HepG2 (cell line): ENCODE data around the gene TRIO. TPM values are rescaled to one million over a fixed set of nuclear protein-coding genes. Genes with fewer than 3 reads are reported as not detected.
A peak's percentile ranks its signal among the peaks of the same experiment; 100 is the strongest.

Source experiments
- ATAC-seq: fragments of 200-7000 bp; cut with Tn5 transposase; 3 replicates; pipeline ENCODE4 v1.9.1; 2020; ENCODE audit warnings: mild to moderate bottlenecking, moderate library complexity
- BruUV-seq: library from RNA; stranded (reverse); fragments of 400-500 nt; replicated peaks from 2 replicates; lab custom pipeline; 2021; lab: Mats Ljungman, UMichigan
- CTCF ChIA-PET: fragments of 300-600 bp; formaldehyde crosslinking; extraction: SDS; loops from one replicate; lab custom pipeline; 2021; ENCODE audit warnings: low total read pairs, inconsistent platforms, low intra/inter-chr PET ratio; lab: Yijun Ruan, JAX
- POLR2A ChIA-PET: fragments of 350-600 bp; sonication (Branson Sonifier 250); formaldehyde crosslinking; loops from one replicate; lab custom pipeline; 2020; ENCODE audit warnings: antibody characterized with exemption, inconsistent platforms; lab: Yijun Ruan, JAX
- DNase-seq: peaks from one replicate; pipeline ENCODE4 v3.0.0-alpha.2; 2015; ENCODE audit warnings: low spot score
- FAIRE-seq: peaks from 3 replicates; lab custom pipeline; 2011; peaks lifted over from hg19 to GRCh38; lab: Jason Lieb, UNC
- H2AFZ ChIP-seq: one replicate; pipeline ENCODE4 v1.6.1; 2011; ENCODE audit warnings: low read length, inconsistent platforms
- H3K27ac ChIP-seq: fragments of 300-600 bp; 3 replicates; pipeline ENCODE4 v1.8.0; 2011; ENCODE audit warnings: mixed run types, mild to moderate bottlenecking, mixed read lengths, low read length, inconsistent platforms; ENCODE audit not compliant: insufficient read depth; ENCODE audit errors: extremely low read length
- H3K27me3 ChIP-seq, 2 experiments: fragments of 200-600 bp in 1 of 2; 2 replicates in 1 of 2; 3 replicates in 1 of 2; pipeline versions ENCODE4 v1.6.0 to v1.8.0; 2011; ENCODE audit warnings: low read length in 2 of 2, mild to moderate bottlenecking in 2 of 2, moderate library complexity in 2 of 2, inconsistent platforms in 1 of 2; ENCODE audit not compliant: insufficient read depth in 2 of 2, control insufficient read depth in 1 of 2
- H3K36me3 ChIP-seq, 2 experiments: fragments of 200-600 bp in 1 of 2; replicated peaks in 1 of 2; 2 replicates in 1 of 2; 3 replicates in 1 of 2; pipeline versions ENCODE4 v1.5.1 to v1.8.0; 2011; ENCODE audit warnings: low read length in 2 of 2, inconsistent platforms in 1 of 2; ENCODE audit not compliant: insufficient read depth in 2 of 2, control insufficient read depth in 1 of 2
- H3K4me1 ChIP-seq: 2 replicates; pipeline ENCODE4 v1.5.1; 2012; ENCODE audit warnings: low read length, inconsistent platforms; ENCODE audit not compliant: insufficient read depth
- H3K4me2 ChIP-seq: 2 replicates; pipeline ENCODE4 v1.6.0; 2011; ENCODE audit warnings: low read depth, low read length, inconsistent platforms
- H3K4me3 ChIP-seq, 3 experiments: fragments of 200-600 bp in 1 of 3; sonication (generic), shearing (Covaris generic) in 1 of 3; replicated peaks in 1 of 3; 2 replicates each; pipeline ENCODE4 v1.5.1; 2011 to 2016; ENCODE audit warnings: low read length in 3 of 3, inconsistent platforms in 2 of 3, low read depth in 2 of 3, mild to moderate bottlenecking in 2 of 3, control low read depth in 1 of 3, mixed read lengths in 1 of 3; ENCODE audit not compliant: insufficient read depth in 1 of 3
- H3K79me2 ChIP-seq: one replicate; pipeline ENCODE4 v1.6.1; 2011; ENCODE audit warnings: low read length, inconsistent platforms; ENCODE audit not compliant: insufficient read depth
- H3K9ac ChIP-seq: 2 replicates; pipeline ENCODE4 v1.6.0; 2011; ENCODE audit warnings: mild to moderate bottlenecking, low read depth, low read length, inconsistent platforms; ENCODE audit not compliant: insufficient read depth
- H3K9me3 ChIP-seq: 2 replicates; pipeline ENCODE4 v1.5.1; 2012; ENCODE audit warnings: mild to moderate bottlenecking, low read length
- H4K20me1 ChIP-seq: 2 replicates; pipeline ENCODE4 v1.6.0; 2011; ENCODE audit warnings: inconsistent platforms, mild to moderate bottlenecking, low read length, moderate library complexity; ENCODE audit not compliant: insufficient read depth
- DPF2 ChIP-seq: sonication (generic); formaldehyde crosslinking; IDR thresholded peaks from 2 replicates; pipeline ENCODE4 v1.4.0; 2020; ENCODE audit warnings: mild to moderate bottlenecking, low read depth, missing genetic modification reagents, borderline replicate concordance
- MEIS2 ChIP-seq: sonication (generic); formaldehyde crosslinking; IDR thresholded peaks from 2 replicates; pipeline ENCODE4 v1.9.0; 2021; ENCODE audit warnings: mild to moderate bottlenecking, missing genetic modification reagents
- MIXL1 ChIP-seq: IDR thresholded peaks from 2 replicates; pipeline ENCODE4 v1.6.1; 2016
- MZF1 ChIP-seq: sonication (generic); formaldehyde crosslinking; IDR thresholded peaks from 2 replicates; pipeline ENCODE4 v1.8.1; 2023; ENCODE audit warnings: mild to moderate bottlenecking, missing genetic modification reagents, borderline replicate concordance
- TEAD2 ChIP-seq: sonication (generic); formaldehyde crosslinking; IDR thresholded peaks from 2 replicates; pipeline ENCODE4 v1.9.0; 2021; ENCODE audit warnings: missing genetic modification reagents
- U2AF2 ChIP-seq: fragments of 200-400 bp; formaldehyde crosslinking; IDR thresholded peaks from 2 replicates; pipeline ENCODE4 v1.6.1; 2017; ENCODE audit warnings: low read depth, mild to moderate bottlenecking, low read length
- YY1 ChIP-seq: IDR thresholded peaks from 2 replicates; pipeline ENCODE4 v1.6.1; 2011; ENCODE audit warnings: low read length, low read depth, moderate library complexity, mild to moderate bottlenecking; ENCODE audit not compliant: insufficient read depth, insufficient replicate concordance
- ZBTB7A ChIP-seq: sonication (generic); formaldehyde crosslinking; IDR thresholded peaks from 2 replicates; pipeline ENCODE4 v1.8.0; 2022; ENCODE audit warnings: mild to moderate bottlenecking, missing genetic modification reagents
- ZNF75D ChIP-seq: sonication (generic); formaldehyde crosslinking; IDR thresholded peaks from 2 replicates; pipeline ENCODE4 v1.8.1; 2023; ENCODE audit warnings: missing genetic modification reagents, mild to moderate bottlenecking, borderline replicate concordance
- WGBS: methylation state at CpG from one replicate; pipeline ENCODE4 v1.1.6; 2017; ENCODE audit warnings: low lambda C conversion rate; 5-methylcytosine and 5-hydroxymethylcytosine counted together
- in situ Hi-C: cut with HindIII; loops from 2 replicates; pipeline ENCODE4 v1.10.0; 2017; ENCODE audit warnings: low pct_unique_long_range_greater_than_20kb; ENCODE audit not compliant: extremely low pct_ligation_motif_present
- intact Hi-C: fragments of 100-400 bp; cut with micrococcal nuclease; formaldehyde crosslinking; loops from one replicate; pipeline ENCODE4 v1.10.0; 2022; ENCODE audit not compliant: unreplicated experiment
- polyA plus RNA-seq, 8 experiments: library from polyadenylated mRNA; depleted of rRNA in 3 of 8; stranded (reverse) in 7 of 8; unstranded in 1 of 8; fragments of >200 nt; fragmentation: Illumina TruSeq in 4 of 8; extraction: Trizol in 4 of 8; gene quantifications; 2 replicates each; pipeline versions ENCODE4 v1.2.1 to v1.2.3, GENCODE V29; 2011 to 2016; ENCODE audit warnings: low read depth in 4 of 8, missing spikeins in 1 of 8, mixed read lengths in 1 of 8; ENCODE audit not compliant: insufficient read depth in 1 of 8
- total RNA-seq, 5 experiments: library from RNA; depleted of rRNA; stranded (reverse); fragments of >200 nt; fragmentation: Illumina TruSeq; extraction: Trizol; gene quantifications; 2 replicates each; pipeline ENCODE4 v1.2.3, GENCODE V29; 2016; ENCODE audit warnings: low read depth in 1 of 5
- TF ChIP-seq, protein P1 (sequence below): sonication (generic); formaldehyde crosslinking; IDR thresholded peaks from 2 replicates; pipeline ENCODE4 v1.5.1; 2020; ENCODE audit warnings: mild to moderate bottlenecking, missing genetic modification reagents, borderline replicate concordance
- TF ChIP-seq, protein P2 (sequence below): sonication (generic); formaldehyde crosslinking; IDR thresholded peaks from 2 replicates; pipeline ENCODE4; 2020; ENCODE audit warnings: missing genetic modification reagents, mild to moderate bottlenecking, borderline replicate concordance
- TF ChIP-seq, protein P3 (sequence below): sonication (generic); formaldehyde crosslinking; IDR thresholded peaks from 2 replicates; pipeline ENCODE4 v1.8.0; 2022; ENCODE audit warnings: missing genetic modification reagents, low read depth, mild to moderate bottlenecking, borderline replicate concordance
- TF ChIP-seq, protein P4 (sequence below): sonication (generic); formaldehyde crosslinking; IDR thresholded peaks from 2 replicates; pipeline ENCODE4 v1.5.0; 2020; ENCODE audit warnings: mild to moderate bottlenecking, missing genetic modification reagents

The TRIO gene
- total and polyA plus RNA-seq, 2 of the 13 experiments (the other 11 are each of a cell fraction or from before 2014, with no cell fraction given) = 45.2 to 45.9 TPM

DNA sequence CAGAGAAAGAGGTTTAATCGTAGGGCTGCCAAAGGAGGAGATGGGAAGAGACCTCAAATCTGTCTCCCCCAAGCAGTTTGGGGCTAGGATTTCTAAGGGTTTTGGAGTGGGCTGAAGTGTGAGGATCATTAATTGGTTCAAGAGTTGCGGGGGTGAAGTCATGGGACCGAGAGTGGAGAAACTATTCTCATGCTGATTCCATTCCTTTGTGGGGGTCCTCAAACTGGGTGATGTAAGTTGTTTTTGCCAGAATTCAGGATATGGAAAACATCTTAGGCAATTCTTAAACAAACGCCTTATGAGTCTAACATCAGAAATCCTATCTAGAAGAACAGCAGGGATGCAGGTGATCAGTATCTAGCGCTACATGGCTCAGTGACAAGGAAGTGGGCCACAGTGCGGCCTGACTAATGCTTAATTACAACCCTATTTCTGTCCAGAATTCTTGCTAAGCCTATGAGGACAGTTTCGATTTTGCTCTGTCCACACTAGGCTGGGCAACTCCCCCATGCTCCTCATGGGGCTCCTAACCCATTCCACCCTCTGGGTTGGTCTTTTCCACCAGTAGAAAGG, 27.7 kb upstream of the TRIO start (continued):
- no peak for TF ChIP-seq ZNF75D

DNA sequence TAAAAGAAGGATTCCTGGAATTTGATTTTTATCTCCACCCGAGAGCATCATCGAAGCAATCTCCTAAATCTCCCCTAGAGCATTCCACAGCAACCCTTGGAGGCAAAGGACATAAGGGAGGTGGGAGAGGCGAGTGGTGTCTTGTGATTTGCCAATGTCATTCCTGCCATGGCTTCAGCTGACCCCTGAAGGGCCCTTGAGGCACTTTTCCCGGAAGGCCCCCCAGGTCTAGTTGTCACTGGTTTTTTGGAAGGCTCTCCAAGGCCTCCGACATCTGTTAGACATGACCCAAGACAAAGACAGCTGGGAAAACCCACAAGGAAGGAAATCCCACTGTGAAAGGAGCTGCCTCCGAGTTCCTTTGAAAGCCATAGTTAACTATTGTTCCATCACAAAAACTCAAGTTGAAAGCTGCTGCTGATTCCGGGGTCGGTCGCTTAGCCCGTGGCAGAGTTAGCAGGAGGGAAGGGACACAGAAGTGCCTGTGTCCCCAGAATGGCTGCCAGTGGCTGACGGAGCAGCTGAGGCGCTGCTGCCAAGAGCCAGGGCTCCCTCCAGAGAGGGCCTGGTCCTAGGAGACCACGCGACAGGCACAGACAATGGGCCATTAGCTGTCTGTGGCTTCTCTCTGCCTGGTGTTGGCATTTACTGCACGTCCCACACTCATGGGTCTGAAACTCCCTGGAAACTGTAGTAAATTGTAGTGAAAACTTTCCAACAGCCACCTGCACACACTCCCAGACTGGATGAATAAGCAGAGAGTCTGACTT, 24.4 kb upstream of the TRIO start:
- BruUV-seq = no TSS peak
- POLR2A ChIA-PET = no interaction called here
- TF ChIP-seq YY1 = peak; percentile 33
- TF ChIP-seq, protein P1, sequence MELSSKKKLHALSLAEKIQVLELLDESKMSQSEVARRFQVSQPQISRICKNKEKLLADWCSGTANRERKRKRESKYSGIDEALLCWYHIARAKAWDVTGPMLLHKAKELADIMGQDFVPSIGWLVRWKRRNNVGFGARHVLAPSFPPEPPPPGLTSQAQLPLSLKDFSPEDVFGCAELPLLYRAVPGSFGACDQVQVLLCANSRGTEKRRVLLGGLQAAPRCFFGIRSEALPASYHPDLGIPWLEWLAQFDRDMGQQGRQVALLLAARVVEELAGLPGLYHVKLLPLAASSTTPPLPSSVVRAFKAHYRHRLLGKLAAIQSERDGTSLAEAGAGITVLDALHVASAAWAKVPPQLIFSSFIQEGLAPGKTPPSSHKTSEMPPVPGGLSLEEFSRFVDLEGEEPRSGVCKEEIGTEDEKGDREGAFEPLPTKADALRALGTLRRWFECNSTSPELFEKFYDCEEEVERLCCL (CRISPR knock-in tag) = no peak
- no peak for TF ChIP-seq ZBTB7A (CRISPR knock-in tag)
- TF ChIP-seq MIXL1 (CRISPR knock-in tag) = no peak
- TF ChIP-seq, protein P2, sequence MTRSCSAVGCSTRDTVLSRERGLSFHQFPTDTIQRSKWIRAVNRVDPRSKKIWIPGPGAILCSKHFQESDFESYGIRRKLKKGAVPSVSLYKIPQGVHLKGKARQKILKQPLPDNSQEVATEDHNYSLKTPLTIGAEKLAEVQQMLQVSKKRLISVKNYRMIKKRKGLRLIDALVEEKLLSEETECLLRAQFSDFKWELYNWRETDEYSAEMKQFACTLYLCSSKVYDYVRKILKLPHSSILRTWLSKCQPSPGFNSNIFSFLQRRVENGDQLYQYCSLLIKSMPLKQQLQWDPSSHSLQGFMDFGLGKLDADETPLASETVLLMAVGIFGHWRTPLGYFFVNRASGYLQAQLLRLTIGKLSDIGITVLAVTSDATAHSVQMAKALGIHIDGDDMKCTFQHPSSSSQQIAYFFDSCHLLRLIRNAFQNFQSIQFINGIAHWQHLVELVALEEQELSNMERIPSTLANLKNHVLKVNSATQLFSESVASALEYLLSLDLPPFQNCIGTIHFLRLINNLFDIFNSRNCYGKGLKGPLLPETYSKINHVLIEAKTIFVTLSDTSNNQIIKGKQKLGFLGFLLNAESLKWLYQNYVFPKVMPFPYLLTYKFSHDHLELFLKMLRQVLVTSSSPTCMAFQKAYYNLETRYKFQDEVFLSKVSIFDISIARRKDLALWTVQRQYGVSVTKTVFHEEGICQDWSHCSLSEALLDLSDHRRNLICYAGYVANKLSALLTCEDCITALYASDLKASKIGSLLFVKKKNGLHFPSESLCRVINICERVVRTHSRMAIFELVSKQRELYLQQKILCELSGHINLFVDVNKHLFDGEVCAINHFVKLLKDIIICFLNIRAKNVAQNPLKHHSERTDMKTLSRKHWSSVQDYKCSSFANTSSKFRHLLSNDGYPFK (CRISPR knock-in tag) = peak; percentile 81; the same call in 1 of the 2 replicates
- TF ChIP-seq MZF1 (CRISPR knock-in tag) = no peak
- TF ChIP-seq DPF2 (CRISPR knock-in tag) = no peak
- TF ChIP-seq TEAD2 (CRISPR knock-in tag) = no peak
- TF ChIP-seq, protein P3, sequence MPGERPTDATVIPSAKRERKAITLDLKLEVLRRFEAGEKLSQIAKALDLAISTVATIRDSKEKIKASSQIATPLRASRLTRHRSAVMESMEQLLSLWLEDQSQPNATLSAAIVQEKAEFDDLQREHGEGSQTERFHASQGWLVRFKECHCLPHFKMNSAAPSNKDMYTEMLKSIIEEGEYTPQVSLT = no peak
- TF ChIP-seq, protein P4, sequence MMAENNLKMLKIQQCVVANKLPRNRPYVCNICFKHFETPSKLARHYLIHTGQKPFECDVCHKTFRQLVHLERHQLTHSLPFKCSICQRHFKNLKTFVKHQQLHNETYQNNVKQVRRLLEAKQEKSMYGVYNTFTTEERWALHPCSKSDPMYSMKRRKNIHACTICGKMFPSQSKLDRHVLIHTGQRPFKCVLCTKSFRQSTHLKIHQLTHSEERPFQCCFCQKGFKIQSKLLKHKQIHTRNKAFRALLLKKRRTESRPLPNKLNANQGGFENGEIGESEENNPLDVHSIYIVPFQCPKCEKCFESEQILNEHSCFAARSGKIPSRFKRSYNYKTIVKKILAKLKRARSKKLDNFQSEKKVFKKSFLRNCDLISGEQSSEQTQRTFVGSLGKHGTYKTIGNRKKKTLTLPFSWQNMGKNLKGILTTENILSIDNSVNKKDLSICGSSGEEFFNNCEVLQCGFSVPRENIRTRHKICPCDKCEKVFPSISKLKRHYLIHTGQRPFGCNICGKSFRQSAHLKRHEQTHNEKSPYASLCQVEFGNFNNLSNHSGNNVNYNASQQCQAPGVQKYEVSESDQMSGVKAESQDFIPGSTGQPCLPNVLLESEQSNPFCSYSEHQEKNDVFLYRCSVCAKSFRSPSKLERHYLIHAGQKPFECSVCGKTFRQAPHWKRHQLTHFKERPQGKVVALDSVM = no peak
- TF ChIP-seq MEIS2 (CRISPR knock-in tag) = no peak
- TF ChIP-seq U2AF2 = no peak

More for the DNA sequence above, 24.4 kb upstream of the TRIO start:
- CTCF ChIA-PET = no interaction called here
- Histone ChIP-seq H2AFZ (no peak overlapping the region), H3K27ac (no peak overlapping the region), H3K36me3 (no peaks in the 10 kb centered on the region), H3K9me3 (no peaks in the 10 kb centered on the region), H3K4me1 (peaks cover 19% of the 10 kb centered on the region), H4K20me1 (no peaks in the 10 kb centered on the region), H3K4me3 (no peak overlapping the region), H3K4me2 (peak overlapping the region; percentile 29; the same call in 1 of the 2 replicates), H3K79me2 (no peaks in the 10 kb centered on the region), H3K9ac (no peak overlapping the region), H3K27me3 (peaks cover 0 to 15% of the 10 kb centered on the region in 2 experiments; a peak in 1 of 5 replicates)
- 28% methylated on average over 9 of the region's 15 CpGs for WGBS
- ATAC-seq (peak; percentile 71), DNase-seq (no peak), FAIRE-seq (no peak)
- in situ Hi-C loops = no loop called here
- intact Hi-C loops = no loop called here
